ENCODE measurements around the gene SLC39A11.

The SLC39A11 gene

DNA sequence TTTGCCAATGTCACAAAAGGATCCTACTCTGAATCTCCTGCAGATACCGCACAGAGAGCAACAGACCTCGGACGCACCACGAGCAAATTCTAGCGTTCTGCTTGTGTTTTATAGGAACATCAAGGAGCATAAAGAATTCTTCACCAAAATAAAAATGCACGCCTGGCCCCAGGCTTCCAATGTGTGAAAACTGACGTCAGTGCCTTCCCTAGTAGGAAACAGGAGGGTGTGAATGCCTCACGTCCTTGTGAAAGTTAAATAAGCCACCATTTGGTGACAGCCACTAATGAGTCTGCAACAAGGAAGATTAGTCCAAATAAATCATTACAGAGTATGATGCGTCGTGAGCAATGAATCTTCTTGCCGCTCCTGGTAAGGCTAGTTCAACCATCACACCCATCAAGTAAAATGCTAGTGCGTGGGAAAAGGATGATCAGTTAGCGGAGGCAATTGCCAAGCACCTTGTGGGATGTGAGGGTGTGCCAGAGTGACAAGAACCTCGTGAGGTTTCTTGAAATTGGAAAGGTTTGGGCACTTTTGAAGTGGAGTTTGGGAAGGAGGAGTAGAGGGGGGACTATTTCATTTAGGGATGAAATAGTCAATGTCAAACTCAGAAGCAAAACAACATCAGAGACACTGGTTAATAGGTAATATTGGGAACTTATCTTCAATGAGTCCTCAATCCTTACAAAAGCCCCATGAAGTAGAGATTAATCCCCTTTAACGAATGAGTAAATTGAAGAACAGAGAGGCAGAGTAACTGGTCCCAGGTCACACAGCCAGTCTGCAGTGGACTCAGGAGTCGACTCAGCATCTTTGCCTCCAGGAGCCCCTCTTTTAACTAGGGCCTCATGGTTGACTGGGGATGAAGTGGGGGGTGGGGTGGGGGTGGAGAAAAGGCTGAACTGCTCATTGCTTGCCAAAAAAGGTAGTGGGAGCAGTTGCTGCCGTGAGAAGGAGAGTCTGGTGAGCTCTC lies 238.8 kb downstream of the SLC39A11 start:
- Histone ChIP-seq H3K36me3 (ENCODE audit: control insufficient read depth in 4 of 4, insufficient read depth in 4 of 4, low read length in 3 of 4) (peaks cover 0 to 5% (median 0%) of the 10 kb centered on the region in 4 experiments), H3K27ac (ENCODE audit: insufficient read depth in 1 of 2, low read depth in 1 of 2, low read length in 2 of 2, poor library complexity in 1 of 2, severe bottlenecking in 2 of 2) (no peak overlapping the region), H3K9me3 (ENCODE audit: control extremely low read depth in 1 of 5, control insufficient read depth in 4 of 5, insufficient read depth in 2 of 5, low read depth in 1 of 5, low read length in 4 of 5) (peaks cover 0 to 2% (median 0%) of the 10 kb centered on the region in 5 experiments), H3K4me1 (ENCODE audit: control extremely low read depth in 1 of 4, control insufficient read depth in 4 of 4, insufficient read depth in 4 of 4, low read length in 3 of 4) (no peaks in the 10 kb centered on the region), H3K4me3 (ENCODE audit: control insufficient read depth in 1 of 7, extremely low read depth in 1 of 7, insufficient read depth in 4 of 7, low read depth in 2 of 7, low read length in 6 of 7) (no peak overlapping the region), H3K27me3 (replicated peaks in 2 of 5; ENCODE audit: control insufficient read depth in 4 of 5, insufficient read depth in 5 of 5, low read length in 4 of 5) (no peaks in the 10 kb centered on the region)
- WGBS (ENCODE audit: insufficient coverage): 89% methylated on average over 14 of the region's 17 CpGs
- no peak for DNase-seq
- ChIA-PET CTCF (no interaction called here), POLR2A (no interaction called here)

DNA sequence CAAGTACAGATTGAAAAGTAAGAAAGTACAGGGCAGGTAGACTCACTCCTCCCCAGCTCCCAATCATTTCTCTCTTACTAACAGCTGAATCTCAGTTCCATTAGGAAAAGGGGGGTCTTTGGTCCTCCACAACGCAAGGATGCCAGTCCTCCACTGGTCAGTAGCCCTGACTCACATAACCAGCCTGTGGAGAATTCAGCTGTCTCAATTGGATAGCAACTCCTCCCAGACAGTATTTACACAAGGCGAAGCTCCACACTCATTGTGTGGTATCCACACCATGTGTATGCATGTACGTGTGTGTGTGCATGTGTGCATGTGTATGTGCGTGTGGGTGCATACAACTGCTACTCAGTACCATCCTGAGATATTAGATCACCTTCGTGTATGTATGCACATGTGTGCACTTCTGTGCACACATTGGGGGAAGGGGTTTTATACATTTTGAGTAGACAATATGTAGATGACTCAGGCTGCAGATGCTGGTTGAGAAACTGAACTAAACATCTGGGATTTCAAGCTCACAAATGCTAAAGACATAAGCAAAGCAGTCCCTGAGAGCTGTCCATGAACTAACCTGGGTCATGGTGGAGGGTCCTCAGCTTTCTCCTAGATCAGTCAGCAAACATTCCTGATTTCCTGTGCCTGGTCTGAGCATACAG lies 240.1 kb downstream of the SLC39A11 start:
- H3K9me3 ChIP-seq (ENCODE audit: control extremely low read depth in 1 of 5, control insufficient read depth in 4 of 5, insufficient read depth in 2 of 5, low read depth in 1 of 5, low read length in 4 of 5): no peaks in the 10 kb centered on the region
- peaks cover 0 to 11% (median 0%) of the 10 kb centered on the region in 4 experiments for H3K36me3 ChIP-seq (ENCODE audit: control insufficient read depth in 4 of 4, insufficient read depth in 4 of 4, low read length in 3 of 4)
- ChIA-PET CTCF (interaction anchor here (0.6 kb wide), 1 partner anchor 119 kb away, joined by 3 read pairs; no protein-coding TSS in a partner anchor), POLR2A (no interaction called here)
- no peak for DNase-seq
- no peaks in the 10 kb centered on the region for H3K4me1 ChIP-seq (ENCODE audit: control extremely low read depth in 1 of 4, control insufficient read depth in 4 of 4, insufficient read depth in 4 of 4, low read length in 3 of 4)
- WGBS (ENCODE audit: insufficient coverage): 96% methylated on average over 4 of the region's 5 CpGs
- no peak overlapping the region for H3K27ac ChIP-seq (ENCODE audit: insufficient read depth in 1 of 2, low read depth in 1 of 2, low read length in 2 of 2, poor library complexity in 1 of 2, severe bottlenecking in 2 of 2)
- no peak overlapping the region for H3K4me3 ChIP-seq (ENCODE audit: control insufficient read depth in 1 of 7, extremely low read depth in 1 of 7, insufficient read depth in 4 of 7, low read depth in 2 of 7, low read length in 6 of 7)
- H3K27me3 ChIP-seq (replicated peaks in 2 of 5; ENCODE audit: control insufficient read depth in 4 of 5, insufficient read depth in 5 of 5, low read length in 4 of 5): no peaks in the 10 kb centered on the region

GRCh38 chr17:72850410-72851118 lies 241.9 kb downstream of the SLC39A11 start:
- H3K4me1 ChIP-seq (ENCODE audit: control extremely low read depth in 1 of 4, control insufficient read depth in 4 of 4, insufficient read depth in 4 of 4, low read length in 3 of 4): no peaks in the 10 kb centered on the region
- no peaks in the 10 kb centered on the region for H3K27me3 ChIP-seq (replicated peaks in 2 of 5; ENCODE audit: control insufficient read depth in 4 of 5, insufficient read depth in 5 of 5, low read length in 4 of 5)
- WGBS (ENCODE audit: insufficient coverage): 91% methylated on average over 7 of the region's 10 CpGs
- H3K36me3 ChIP-seq (ENCODE audit: control insufficient read depth in 4 of 4, insufficient read depth in 4 of 4, low read length in 3 of 4): peaks cover 0 to 11% (median 0%) of the 10 kb centered on the region in 4 experiments
- H3K27ac ChIP-seq (ENCODE audit: insufficient read depth in 1 of 2, low read depth in 1 of 2, low read length in 2 of 2, poor library complexity in 1 of 2, severe bottlenecking in 2 of 2): no peak overlapping the region
- POLR2A ChIA-PET: no interaction called here
- CTCF ChIA-PET: no interaction called here
- H3K9me3 ChIP-seq (ENCODE audit: control extremely low read depth in 1 of 5, control insufficient read depth in 4 of 5, insufficient read depth in 2 of 5, low read depth in 1 of 5, low read length in 4 of 5): no peaks in the 10 kb centered on the region
- no peak overlapping the region for H3K4me3 ChIP-seq (ENCODE audit: control insufficient read depth in 1 of 7, extremely low read depth in 1 of 7, insufficient read depth in 4 of 7, low read depth in 2 of 7, low read length in 6 of 7)
- no peak for DNase-seq

GRCh38 chr17:72846399-72846798 lies 246.1 kb downstream of the SLC39A11 start:
- Histone ChIP-seq H3K27ac (ENCODE audit: insufficient read depth in 1 of 2, low read depth in 1 of 2, low read length in 2 of 2, poor library complexity in 1 of 2, severe bottlenecking in 2 of 2) (no peak overlapping the region), H3K4me1 (ENCODE audit: control extremely low read depth in 1 of 4, control insufficient read depth in 4 of 4, insufficient read depth in 4 of 4, low read length in 3 of 4) (no peaks in the 10 kb centered on the region), H3K9me3 (ENCODE audit: control extremely low read depth in 1 of 5, control insufficient read depth in 4 of 5, insufficient read depth in 2 of 5, low read depth in 1 of 5, low read length in 4 of 5) (peaks cover 0 to 3% (median 0%) of the 10 kb centered on the region in 5 experiments), H3K27me3 (replicated peaks in 2 of 5; ENCODE audit: control insufficient read depth in 4 of 5, insufficient read depth in 5 of 5, low read length in 4 of 5) (no peaks in the 10 kb centered on the region), H3K36me3 (ENCODE audit: control insufficient read depth in 4 of 4, insufficient read depth in 4 of 4, low read length in 3 of 4) (peaks cover 2 to 18% (median 4%) of the 10 kb centered on the region in 4 experiments), H3K4me3 (ENCODE audit: control insufficient read depth in 1 of 7, extremely low read depth in 1 of 7, insufficient read depth in 4 of 7, low read depth in 2 of 7, low read length in 6 of 7) (no peak overlapping the region)
- ChIA-PET CTCF (no interaction called here), POLR2A (no interaction called here)
- no peak for DNase-seq
- 100% methylated on average over 1 of the region's 1 CpG for WGBS (ENCODE audit: insufficient coverage)

DNA sequence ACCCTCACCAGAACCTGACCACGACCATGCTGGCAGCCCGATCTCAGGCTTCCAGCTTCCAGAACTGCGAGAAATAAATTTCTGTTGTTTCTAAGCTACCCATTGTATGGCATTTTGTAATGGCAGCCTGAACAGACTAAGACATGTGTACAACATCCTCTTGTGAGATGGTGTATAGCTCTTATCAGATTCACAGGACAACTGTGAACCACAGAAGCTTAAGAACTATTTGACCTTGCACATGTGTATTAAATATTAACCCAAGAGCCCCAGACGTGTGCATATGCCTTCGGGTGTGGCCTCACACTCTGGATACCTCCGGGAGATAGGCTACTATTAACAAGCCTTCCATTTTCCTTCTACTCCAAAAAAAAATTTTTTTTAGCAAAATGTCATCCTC lies 248.9 kb downstream of the SLC39A11 start:
- Histone ChIP-seq H3K36me3 (ENCODE audit: control insufficient read depth in 4 of 4, insufficient read depth in 4 of 4, low read length in 3 of 4) (peaks cover 5 to 24% (median 6%) of the 10 kb centered on the region in 4 experiments), H3K27ac (ENCODE audit: insufficient read depth in 1 of 2, low read depth in 1 of 2, low read length in 2 of 2, poor library complexity in 1 of 2, severe bottlenecking in 2 of 2) (no peak overlapping the region), H3K9me3 (ENCODE audit: control extremely low read depth in 1 of 5, control insufficient read depth in 4 of 5, insufficient read depth in 2 of 5, low read depth in 1 of 5, low read length in 4 of 5) (peaks cover 0 to 9% (median 3%) of the 10 kb centered on the region in 5 experiments), H3K4me3 (ENCODE audit: control insufficient read depth in 1 of 7, extremely low read depth in 1 of 7, insufficient read depth in 4 of 7, low read depth in 2 of 7, low read length in 6 of 7) (no peak overlapping the region), H3K4me1 (ENCODE audit: control extremely low read depth in 1 of 4, control insufficient read depth in 4 of 4, insufficient read depth in 4 of 4, low read length in 3 of 4) (no peaks in the 10 kb centered on the region), H3K27me3 (replicated peaks in 2 of 5; ENCODE audit: control insufficient read depth in 4 of 5, insufficient read depth in 5 of 5, low read length in 4 of 5) (no peaks in the 10 kb centered on the region)
- WGBS (ENCODE audit: insufficient coverage): 93% methylated on average over 6 of the region's 6 CpGs
- CTCF ChIA-PET: no interaction called here
- DNase-seq: no peak
- POLR2A ChIA-PET: no interaction called here

GRCh38 chr17:72840019-72840418 lies 252.5 kb downstream of the SLC39A11 start:
- Histone ChIP-seq H3K4me1 (ENCODE audit: control extremely low read depth in 1 of 4, control insufficient read depth in 4 of 4, insufficient read depth in 4 of 4, low read length in 3 of 4) (peaks cover 0 to 3% (median 0%) of the 10 kb centered on the region in 4 experiments), H3K9me3 (ENCODE audit: control extremely low read depth in 1 of 5, control insufficient read depth in 4 of 5, insufficient read depth in 2 of 5, low read depth in 1 of 5, low read length in 4 of 5) (peaks cover 0 to 9% (median 3%) of the 10 kb centered on the region in 5 experiments), H3K27ac (ENCODE audit: insufficient read depth in 1 of 2, low read depth in 1 of 2, low read length in 2 of 2, poor library complexity in 1 of 2, severe bottlenecking in 2 of 2) (no peak overlapping the region), H3K27me3 (replicated peaks in 2 of 5; ENCODE audit: control insufficient read depth in 4 of 5, insufficient read depth in 5 of 5, low read length in 4 of 5) (no peaks in the 10 kb centered on the region), H3K4me3 (ENCODE audit: control insufficient read depth in 1 of 7, extremely low read depth in 1 of 7, insufficient read depth in 4 of 7, low read depth in 2 of 7, low read length in 6 of 7) (no peak overlapping the region), H3K36me3 (ENCODE audit: control insufficient read depth in 4 of 4, insufficient read depth in 4 of 4, low read length in 3 of 4) (peaks cover 4 to 20% (median 8%) of the 10 kb centered on the region in 4 experiments)
- CTCF ChIA-PET: no interaction called here
- DNase-seq: no peak
- POLR2A ChIA-PET: no interaction called here
